ENCODE results near the gene ABCA4. TPM values are rescaled to one million over a fixed set of nuclear protein-coding genes. Genes with fewer than 3 reads are reported as not detected.

The ABCA4 gene
- total RNA-seq, 1 donor from 2014 or later, result not detected

DNA sequence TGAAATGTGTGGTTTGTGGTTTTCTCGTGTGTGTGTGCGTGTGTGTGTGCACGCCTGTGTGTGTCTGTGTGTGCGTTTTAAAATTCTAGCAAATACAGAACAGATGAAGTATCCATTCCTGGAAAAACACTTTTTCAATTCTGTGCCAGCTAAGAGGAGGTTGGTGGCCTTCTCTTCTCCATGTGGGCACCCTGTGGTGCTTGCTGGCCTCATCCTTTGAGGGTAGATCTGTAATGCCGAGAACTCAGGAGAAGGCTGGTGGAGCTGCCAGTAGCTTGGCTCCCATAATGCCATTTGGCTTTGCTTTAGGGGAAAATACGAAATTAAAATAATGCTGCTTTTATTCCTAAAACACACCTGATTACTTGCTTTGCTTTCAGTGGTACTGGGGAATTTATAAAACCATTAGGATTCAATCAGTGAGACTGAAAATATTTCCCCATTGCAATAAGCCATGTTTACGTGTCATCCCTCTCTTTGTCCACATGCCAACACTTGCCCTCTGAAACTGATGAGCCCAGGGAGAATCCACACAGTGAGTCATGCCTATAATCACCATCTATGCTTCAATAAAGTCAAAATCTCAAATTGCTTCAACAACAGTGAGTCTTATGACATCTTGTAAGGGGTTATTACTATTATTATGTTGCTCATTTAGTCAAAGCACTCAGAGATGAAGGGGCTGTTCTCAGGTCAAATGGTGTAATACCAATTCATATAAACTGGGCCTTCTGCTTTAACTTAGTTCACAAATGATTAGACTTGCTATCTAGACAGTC lies 39.2 kb downstream of the ABCA4 start:
- H3K4me1 Mint-ChIP-seq, result no peaks in the 10 kb centered on the region
- TF ChIP-seq, protein P1, sequence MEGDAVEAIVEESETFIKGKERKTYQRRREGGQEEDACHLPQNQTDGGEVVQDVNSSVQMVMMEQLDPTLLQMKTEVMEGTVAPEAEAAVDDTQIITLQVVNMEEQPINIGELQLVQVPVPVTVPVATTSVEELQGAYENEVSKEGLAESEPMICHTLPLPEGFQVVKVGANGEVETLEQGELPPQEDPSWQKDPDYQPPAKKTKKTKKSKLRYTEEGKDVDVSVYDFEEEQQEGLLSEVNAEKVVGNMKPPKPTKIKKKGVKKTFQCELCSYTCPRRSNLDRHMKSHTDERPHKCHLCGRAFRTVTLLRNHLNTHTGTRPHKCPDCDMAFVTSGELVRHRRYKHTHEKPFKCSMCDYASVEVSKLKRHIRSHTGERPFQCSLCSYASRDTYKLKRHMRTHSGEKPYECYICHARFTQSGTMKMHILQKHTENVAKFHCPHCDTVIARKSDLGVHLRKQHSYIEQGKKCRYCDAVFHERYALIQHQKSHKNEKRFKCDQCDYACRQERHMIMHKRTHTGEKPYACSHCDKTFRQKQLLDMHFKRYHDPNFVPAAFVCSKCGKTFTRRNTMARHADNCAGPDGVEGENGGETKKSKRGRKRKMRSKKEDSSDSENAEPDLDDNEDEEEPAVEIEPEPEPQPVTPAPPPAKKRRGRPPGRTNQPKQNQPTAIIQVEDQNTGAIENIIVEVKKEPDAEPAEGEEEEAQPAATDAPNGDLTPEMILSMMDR (IDR thresholded peaks at IDR 0.05), result no peak
- CTCF ChIA-PET, result no interaction called here
- ATAC-seq (ENCODE audit: low read depth), result no peak
- no peak for DNase-seq
- peaks cover 6% of the 10 kb centered on the region for H3K27me3 Mint-ChIP-seq
- POLR2A ChIA-PET, result no interaction called here
- H3K36me3 Mint-ChIP-seq (ENCODE audit: low read depth), result no peaks in the 10 kb centered on the region
- no peak overlapping the region for H3K4me3 Mint-ChIP-seq
- no peak overlapping the region for H3K27ac Mint-ChIP-seq
- intact Hi-C loops (cut with micrococcal nuclease), result no loop called here
- no peaks in the 10 kb centered on the region for H3K9me3 Mint-ChIP-seq

DNA sequence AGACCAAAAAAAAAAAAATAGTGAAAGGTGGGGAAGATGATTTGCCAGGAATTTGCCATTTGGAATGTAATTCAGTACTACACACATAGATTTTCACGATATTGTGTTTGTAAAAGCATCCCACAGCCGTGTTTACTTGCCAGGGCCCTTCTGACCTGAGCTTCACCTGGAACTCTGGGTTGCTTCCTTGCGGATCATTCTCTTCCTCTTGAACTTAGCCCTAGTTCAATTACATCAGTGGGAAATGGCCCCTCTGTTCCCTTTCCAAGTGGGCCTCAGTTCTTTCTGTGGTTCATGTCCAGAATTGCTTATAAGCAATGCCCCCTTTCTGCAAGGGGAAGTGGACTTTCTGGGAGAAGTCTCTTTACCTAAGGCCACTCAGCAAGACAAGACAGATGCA lies 41.0 kb downstream of the ABCA4 start:
- DNase-seq (no peak), ATAC-seq (ENCODE audit: low read depth) (no peak)
- H3K27me3 Mint-ChIP-seq, result peaks cover 12% of the 10 kb centered on the region
- no peak overlapping the region for H3K4me3 Mint-ChIP-seq
- TF ChIP-seq, protein P1 (IDR thresholded peaks at IDR 0.05), result no peak
- H3K27ac Mint-ChIP-seq, result no peak overlapping the region
- H3K36me3 Mint-ChIP-seq (ENCODE audit: low read depth), result no peaks in the 10 kb centered on the region
- no peaks in the 10 kb centered on the region for H3K9me3 Mint-ChIP-seq
- intact Hi-C loops (cut with micrococcal nuclease), result no loop called here
- H3K4me1 Mint-ChIP-seq, result no peaks in the 10 kb centered on the region
- CTCF ChIA-PET, result no interaction called here
- POLR2A ChIA-PET, result no interaction called here

GRCh38 chr1:94079080-94079940 lies 41.6 kb downstream of the ABCA4 start:
- no peaks in the 10 kb centered on the region for H3K36me3 Mint-ChIP-seq (ENCODE audit: low read depth)
- peaks cover 2% of the 10 kb centered on the region for H3K9me3 Mint-ChIP-seq
- TF ChIP-seq, protein P1 (IDR thresholded peaks at IDR 0.05), result no peak
- DNase-seq (no peak), ATAC-seq (ENCODE audit: low read depth) (no peak)
- H3K27me3 Mint-ChIP-seq, result peaks cover 10% of the 10 kb centered on the region
- ChIA-PET POLR2A (no interaction called here), CTCF (no interaction called here)
- H3K4me1 Mint-ChIP-seq, result no peaks in the 10 kb centered on the region
- intact Hi-C loops (cut with micrococcal nuclease), result no loop called here
- H3K27ac Mint-ChIP-seq, result no peak overlapping the region
- H3K4me3 Mint-ChIP-seq, result no peak overlapping the region

GRCh38 chr1:94072840-94073522 lies 48.0 kb downstream of the ABCA4 start:
- Mint-ChIP-seq H3K27ac (no peak overlapping the region), H3K27me3 (peaks cover 8% of the 10 kb centered on the region), H3K4me3 (no peak overlapping the region), H3K36me3 (ENCODE audit: low read depth) (no peaks in the 10 kb centered on the region), H3K4me1 (no peaks in the 10 kb centered on the region), H3K9me3 (peaks cover 2% of the 10 kb centered on the region)
- CTCF ChIA-PET, result no interaction called here
- intact Hi-C loops (cut with micrococcal nuclease), result no loop called here
- ATAC-seq (ENCODE audit: low read depth) (no peak), DNase-seq (no peak)
- TF ChIP-seq, protein P1 (IDR thresholded peaks at IDR 0.05), result no peak
- POLR2A ChIA-PET, result no interaction called here

DNA sequence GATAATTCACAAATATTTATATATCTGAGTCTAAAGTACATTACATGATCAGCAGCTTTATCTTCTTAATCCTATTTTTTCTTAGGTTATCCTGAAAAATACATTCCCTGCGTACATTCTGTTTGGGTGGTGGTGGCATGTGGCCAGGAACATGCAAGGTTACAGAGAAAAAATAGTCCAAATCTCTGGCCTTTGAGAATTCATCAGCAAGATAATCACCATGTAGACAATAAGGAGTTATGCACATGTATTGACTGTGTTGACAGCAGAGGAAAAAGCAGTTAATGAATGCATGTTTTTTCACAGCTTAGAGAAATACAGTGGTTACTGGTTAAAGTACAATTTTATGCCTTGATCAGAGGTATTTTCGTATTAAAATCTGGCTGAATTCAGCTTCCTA lies 49.0 kb downstream of the ABCA4 start:
- no peak for ATAC-seq (ENCODE audit: low read depth)
- Mint-ChIP-seq H3K4me3 (no peak overlapping the region), H3K27me3 (peaks cover 8% of the 10 kb centered on the region), H3K36me3 (ENCODE audit: low read depth) (no peaks in the 10 kb centered on the region), H3K27ac (no peak overlapping the region), H3K4me1 (no peaks in the 10 kb centered on the region), H3K9me3 (peaks cover 2% of the 10 kb centered on the region)
- ChIA-PET POLR2A (no interaction called here), CTCF (interaction anchor here (1.2 to 2.1 kb wide), 2 partner anchors 10 to 27 kb away, joined by 3 to 6 read pairs; no protein-coding TSS in a partner anchor)
- DNase-seq, result no peak
- intact Hi-C loops (cut with micrococcal nuclease), result no loop called here
- TF ChIP-seq, protein P1 (IDR thresholded peaks at IDR 0.05), result no peak
